Sigmoid colon (tissue), 3 donors: ENCODE results near the gene NUDT3.

ENCODE experiments used
- POLR2A ChIP-seq, 2 donors: fragments of 450-650 bp; IDR thresholded peaks; one replicate each; pipeline ENCODE4 v1.6.1; 2016; ENCODE audit warnings: antibody characterized with exemption in 2 of 2, mild to moderate bottlenecking in 2 of 2, moderate library complexity in 2 of 2
- TF ChIP-seq, protein P1 (sequence below), 4 experiments: fragments of 450-650 bp in 3 of 4; fragments of 200-600 bp in 1 of 4; IDR thresholded peaks; one replicate each; pipeline ENCODE4 v1.5.1; 2016 to 2019; ENCODE audit warnings: antibody characterized with exemption in 4 of 4, mild to moderate bottlenecking in 3 of 4, moderate library complexity in 2 of 4

DNA sequence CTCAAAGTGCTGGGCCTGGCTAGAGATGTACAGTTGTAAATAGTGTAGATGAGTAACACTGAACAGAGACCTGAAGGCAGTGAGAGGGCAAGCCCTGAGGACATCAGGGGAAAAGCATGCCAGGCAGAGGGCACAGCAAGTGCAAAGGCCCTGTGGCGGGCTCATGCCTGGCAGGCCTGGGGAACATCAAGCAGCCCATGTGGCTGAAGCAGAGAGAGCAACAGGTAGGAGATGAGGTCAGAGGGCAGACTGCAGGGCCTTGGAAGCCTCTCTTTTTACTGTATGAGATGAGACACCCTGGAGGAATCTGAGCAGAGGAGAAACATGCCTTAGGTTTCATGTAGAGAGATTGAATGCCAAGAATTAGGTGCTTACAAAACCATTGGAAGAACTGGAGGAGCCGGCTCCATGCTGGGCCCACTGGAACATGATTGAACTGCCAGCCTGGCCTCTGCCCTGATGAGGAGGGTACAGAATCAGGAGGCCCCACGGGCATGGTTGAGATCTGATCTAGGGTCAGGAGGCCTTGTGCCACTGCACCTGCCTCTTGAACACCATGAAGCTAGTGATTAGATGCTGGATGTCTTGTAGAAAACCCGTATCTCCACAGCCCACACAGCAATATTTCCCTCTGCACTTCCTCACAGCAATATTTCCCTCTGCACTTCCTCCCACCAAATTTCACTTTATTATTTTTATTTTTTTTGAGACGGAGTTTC, 161.7 kb downstream of the NUDT3 start:
- TF ChIP-seq, protein P1, sequence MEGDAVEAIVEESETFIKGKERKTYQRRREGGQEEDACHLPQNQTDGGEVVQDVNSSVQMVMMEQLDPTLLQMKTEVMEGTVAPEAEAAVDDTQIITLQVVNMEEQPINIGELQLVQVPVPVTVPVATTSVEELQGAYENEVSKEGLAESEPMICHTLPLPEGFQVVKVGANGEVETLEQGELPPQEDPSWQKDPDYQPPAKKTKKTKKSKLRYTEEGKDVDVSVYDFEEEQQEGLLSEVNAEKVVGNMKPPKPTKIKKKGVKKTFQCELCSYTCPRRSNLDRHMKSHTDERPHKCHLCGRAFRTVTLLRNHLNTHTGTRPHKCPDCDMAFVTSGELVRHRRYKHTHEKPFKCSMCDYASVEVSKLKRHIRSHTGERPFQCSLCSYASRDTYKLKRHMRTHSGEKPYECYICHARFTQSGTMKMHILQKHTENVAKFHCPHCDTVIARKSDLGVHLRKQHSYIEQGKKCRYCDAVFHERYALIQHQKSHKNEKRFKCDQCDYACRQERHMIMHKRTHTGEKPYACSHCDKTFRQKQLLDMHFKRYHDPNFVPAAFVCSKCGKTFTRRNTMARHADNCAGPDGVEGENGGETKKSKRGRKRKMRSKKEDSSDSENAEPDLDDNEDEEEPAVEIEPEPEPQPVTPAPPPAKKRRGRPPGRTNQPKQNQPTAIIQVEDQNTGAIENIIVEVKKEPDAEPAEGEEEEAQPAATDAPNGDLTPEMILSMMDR (IDR thresholded peaks at IDR 0.05): no peak
- TF ChIP-seq POLR2A (IDR thresholded peaks at IDR 0.05): no peak
